DMS 273 (cell line): Measurements from ENCODE around the gene NCKAP5.
A peak's percentile ranks its signal among the peaks of the same experiment; 100 is the strongest.

Experiments
- DNase-seq: peaks from one replicate; lab custom pipeline; 2025; ENCODE audit not compliant: unreplicated experiment; lab: John Stamatoyannopoulos, UW

Gene NCKAP5

DNA sequence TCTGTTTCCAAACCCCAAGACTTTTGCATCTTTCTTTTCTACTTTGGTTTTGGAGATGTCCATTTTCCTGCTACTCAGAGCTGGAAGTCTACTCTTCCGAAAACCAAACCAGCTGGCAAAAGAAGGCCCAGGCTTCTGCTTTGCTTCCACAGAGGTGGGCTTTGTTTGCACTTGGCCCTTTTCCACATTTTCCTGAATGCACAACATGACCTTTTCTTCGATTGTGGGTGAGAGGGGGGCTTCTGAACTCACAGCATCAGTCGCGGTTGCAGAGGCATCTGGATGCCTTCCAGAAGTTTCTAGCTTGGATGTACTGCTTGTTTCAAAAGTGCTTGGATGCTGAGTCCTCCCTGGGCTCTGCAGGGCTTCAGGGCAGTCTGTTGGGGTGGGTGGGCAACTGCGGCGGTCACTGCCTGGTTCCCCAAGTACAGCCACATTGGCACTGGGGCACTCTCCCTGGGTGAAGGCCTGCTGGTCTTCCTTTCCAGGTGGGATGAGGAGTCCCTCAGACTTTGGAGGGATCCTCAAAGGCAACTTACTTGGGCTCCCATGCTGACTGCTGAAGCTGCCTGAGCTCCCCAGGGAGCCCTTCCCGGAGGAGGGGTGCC lies 786.0 kb downstream of the NCKAP5 start:
- DNase-seq: no peak

GRCh38 chr2:132780651-132781050 lies 787.6 kb downstream of the NCKAP5 start:
- DNase-seq: no peak

DNA sequence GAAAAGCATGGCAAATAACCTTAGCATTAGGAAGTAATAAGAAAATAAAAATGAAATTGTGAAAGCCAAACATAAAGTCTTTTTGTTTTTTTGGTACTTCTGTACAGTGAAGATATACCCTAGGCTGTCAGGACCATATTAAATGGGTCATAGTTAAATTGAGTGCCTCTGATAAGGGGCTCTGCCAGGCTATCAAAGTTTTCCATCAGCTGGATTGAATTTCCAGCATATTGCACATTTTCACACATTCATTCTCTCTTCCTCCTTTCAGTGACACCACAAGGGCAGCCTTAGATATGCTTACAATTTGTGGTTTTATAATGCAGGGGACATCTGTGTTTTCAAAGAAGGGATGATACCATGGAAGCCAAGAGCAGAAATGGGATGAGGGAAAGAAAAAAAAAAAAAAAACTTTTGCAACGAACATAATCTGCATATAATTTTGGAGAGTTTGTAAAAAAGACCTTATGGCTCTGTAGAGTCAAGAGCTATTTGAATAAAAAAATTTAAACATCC lies 789.0 kb downstream of the NCKAP5 start:
- DNase-seq: no peak

DNA sequence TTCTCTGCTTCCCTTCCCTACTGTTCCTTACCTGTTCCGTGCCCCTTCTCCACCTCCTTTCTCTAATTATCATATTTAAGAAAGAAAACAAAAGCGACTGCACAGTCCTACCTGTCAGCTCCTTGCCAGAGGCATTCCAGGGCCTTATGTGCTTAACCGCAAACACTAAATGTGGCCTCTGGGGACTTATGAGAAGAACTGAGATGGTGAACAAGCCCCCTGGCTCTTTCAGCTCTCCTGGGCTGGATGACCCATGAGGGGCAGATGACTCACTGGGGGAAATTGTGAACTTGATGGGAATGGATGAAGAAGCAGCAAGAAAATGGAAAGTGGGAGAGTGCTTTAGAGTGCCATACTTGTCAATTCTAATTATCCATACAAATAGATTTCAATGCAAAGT lies 792.0 kb downstream of the NCKAP5 start:
- DNase-seq: no peak

DNA sequence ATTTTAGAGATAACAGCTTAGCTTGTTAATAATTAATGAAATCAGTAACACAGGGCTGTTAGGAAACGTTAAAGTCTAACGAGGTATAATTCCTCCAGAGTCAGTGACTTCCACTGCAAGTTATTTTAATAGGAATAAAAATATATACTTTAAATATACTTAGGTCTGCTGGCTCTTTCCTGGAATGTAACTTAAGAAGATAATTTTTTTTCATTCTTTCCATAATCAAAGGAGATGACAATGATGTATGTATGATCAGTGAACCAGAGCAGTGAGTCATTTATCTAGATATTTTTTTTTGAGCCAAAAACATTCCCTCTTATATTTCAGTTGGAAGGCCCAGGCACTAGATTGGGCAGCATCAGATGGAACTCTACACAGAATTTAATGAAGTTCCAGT lies 794.1 kb downstream of the NCKAP5 start:
- no peak for DNase-seq

- DNase-seq: no peak
Measured at GRCh38 chr2:132773331-132773730, 794.9 kb downstream of the NCKAP5 start.

- DNase-seq: no peak
Measured at GRCh38 chr2:132772340-132772739, 795.9 kb downstream of the NCKAP5 start.

GRCh38 chr2:132766573-132766972 lies 801.7 kb downstream of the NCKAP5 start:
- DNase-seq: peak; percentile 7

DNA sequence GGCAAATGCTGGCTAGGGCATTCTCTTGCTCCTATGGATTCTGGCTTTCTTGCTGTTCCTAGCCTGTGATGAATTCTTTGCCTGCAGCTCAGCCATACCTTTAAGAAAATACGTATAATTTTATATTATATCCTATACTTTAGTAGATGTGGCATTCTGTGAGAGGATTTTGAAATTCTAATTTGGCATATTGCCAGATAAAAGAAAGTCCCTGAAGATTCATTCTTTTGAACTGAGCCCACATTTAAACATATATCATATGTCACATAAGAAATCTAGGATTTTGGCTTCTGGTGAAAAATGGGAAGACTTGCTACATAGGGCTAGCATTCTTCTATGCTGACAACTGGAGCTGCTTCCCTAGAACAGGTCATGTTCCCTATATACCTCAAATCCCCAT lies 806.8 kb downstream of the NCKAP5 start:
- DNase-seq: no peak

DNA sequence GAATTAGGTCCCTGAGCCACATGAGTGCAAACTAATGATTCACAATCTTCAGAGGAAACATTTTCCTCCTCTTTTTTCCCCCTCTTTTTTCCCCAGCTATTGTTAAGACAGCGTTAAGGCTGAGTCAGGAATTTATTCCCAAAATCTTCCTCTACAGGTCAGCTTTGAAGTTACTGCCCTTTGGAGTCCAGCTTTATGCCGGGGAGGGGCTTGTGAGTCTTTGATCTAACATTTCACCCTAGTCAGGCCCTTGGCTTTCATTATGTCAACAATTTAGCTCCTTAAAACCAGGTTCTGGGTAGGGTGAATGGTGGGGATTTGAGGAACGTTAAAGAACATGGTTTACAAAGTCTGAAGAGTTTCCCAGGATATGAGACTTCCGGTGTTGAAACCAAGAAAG lies 807.3 kb downstream of the NCKAP5 start:
- no peak for DNase-seq

DNA sequence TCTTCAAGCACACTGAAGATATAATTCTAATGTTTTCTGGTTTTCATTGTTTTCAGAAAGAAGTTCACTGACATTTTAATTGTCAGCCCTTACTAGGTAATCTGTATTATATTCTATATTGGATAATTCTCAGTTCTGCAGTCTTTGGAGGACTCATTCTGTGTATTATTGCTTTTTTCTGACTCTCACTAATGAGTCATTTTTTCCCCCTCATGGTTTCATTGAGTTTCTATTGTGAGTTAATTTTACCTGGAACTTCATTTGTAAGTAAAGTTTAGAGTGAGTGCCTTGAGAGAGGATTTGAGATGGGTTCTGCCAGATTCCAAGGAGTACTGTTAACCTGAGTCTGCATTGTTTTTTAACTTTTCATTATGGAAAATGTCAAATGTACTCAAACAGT lies 807.9 kb downstream of the NCKAP5 start:
- DNase-seq: no peak

GRCh38 chr2:132758995-132759394 lies 809.3 kb downstream of the NCKAP5 start:
- no peak for DNase-seq

DNA sequence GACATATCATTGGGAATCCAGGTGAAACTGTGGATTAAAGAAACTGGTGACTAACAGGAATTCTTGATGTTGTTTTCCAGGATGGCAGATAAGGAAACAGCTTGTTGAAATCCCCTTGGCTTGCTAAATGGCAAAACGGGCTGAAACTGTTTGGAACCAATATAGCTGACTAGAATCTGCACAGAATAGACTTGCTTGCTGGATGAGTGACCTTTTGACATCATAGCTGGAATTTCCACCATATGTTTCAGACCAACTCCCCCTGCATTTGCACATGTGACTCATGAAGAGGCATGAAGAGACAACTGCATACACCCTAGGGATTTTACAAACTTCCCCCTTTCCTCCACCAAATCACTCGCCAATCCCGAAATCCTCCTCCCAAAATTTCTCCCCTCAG lies 810.6 kb downstream of the NCKAP5 start:
- peak; percentile 32 for DNase-seq

DNA sequence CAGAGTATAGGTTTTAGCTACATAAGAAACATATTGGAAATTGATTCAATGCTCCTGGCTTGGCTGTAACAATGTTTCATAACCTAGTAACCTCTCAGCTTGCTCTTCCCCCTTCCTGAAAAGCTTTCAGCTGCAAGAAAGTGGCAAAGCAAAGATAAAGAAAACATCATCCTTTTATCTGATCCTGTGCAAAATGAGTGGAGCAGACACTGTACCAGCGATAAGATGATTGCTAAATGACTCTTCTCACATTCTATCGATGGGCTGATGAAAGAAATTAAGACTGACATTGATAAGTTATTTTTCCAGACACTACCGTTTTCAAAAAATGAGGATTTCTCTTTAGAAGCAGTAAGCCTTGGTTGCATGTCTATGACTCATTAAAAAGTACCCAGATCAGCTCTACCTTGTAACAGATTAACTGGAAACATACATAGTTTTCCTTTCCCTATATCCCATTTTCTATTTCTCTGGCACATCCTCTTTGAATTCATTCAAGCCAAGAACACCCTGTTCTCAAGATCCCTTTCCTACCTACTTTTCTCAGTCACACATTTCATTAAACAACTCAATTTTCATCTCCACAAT lies 811.2 kb downstream of the NCKAP5 start:
- no peak for DNase-seq

DNA sequence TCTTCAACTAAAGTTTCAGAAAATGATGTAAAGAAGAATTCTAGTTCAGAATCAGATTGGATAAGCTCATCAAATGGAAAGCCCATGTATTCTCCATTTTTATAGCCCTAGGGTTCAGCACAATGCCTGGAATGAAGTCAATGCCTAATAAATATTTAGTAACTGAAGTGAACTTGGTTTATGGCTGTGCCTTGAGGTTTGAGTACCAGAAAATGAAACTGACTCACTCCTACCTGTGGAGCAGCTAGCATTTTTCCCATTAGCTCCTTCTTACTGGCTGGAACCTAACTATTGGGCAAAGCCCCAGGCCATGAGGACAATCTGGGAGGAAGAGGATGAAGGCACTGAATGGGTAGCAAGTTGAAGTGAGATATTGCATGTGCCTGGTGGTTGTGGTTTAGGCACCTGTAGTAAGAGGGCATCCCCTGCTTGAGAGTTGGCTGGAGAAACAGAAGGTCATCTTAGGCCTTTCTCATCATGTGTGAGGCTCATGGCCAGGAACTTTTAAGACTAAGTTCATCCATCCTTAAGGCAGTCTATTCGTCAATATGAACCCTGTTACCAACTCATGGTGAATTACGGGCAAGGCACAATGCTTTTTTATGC lies 813.3 kb downstream of the NCKAP5 start:
- DNase-seq: no peak

DNA sequence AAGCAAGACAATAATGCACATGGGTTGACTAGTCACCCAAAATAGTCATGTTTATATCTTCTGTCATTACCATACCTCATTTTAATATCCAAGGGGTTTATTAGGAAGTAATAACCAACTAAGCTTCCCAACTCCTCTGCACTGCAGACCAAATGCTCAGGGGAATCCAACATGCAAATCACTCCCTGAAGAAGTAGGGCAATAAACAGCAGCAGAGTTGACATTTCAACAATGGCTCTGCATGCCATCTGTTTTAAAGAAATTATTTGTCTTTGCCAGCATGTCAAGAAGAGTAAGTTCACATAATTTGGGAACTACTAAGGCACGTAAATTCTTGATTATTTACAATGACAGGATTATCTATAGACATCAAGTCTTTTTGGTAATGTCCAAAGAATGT lies 813.9 kb downstream of the NCKAP5 start:
- DNase-seq: peak; percentile 30

DNA sequence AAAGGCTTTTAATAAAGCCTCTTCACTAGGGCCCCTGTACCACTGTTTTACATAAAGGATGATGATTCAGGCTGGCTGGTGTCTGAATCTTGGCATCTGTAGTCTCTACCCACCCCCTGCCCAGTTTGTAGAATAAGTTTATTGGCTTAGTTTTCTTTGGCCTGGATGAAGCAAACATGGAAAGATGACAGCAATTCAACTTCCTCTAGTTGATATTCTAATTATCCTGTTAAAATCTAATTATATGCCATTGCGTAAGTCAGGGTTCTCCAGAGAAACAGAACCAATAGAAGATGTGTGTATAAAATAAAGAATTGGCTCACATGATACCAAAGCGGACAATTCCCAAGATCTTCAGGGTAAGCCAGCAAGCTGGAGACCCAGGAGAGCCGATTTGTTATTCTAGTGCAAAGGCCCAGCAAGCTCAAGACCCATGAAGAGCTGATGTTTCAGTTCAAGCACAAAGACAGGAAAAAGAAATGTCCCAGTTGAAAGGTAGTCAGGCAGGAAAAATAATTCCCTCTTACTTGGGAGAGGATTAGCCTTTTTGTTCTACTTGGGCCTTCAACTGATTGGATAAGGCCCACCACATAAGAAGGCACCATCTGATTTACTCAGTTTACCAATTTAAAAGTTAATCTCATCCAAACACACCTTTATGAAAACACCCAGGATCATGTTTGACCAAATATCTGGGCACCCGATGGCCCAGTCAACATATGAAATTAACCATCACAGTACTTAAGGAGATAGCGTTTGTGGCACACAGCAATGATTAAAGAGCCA lies 815.6 kb downstream of the NCKAP5 start:
- no peak for DNase-seq

- no peak for DNase-seq
Measured at GRCh38 chr2:132751836-132752235, 816.4 kb downstream of the NCKAP5 start.

- no peak for DNase-seq
Measured at GRCh38 chr2:132750606-132751005, 817.7 kb downstream of the NCKAP5 start.

DNA sequence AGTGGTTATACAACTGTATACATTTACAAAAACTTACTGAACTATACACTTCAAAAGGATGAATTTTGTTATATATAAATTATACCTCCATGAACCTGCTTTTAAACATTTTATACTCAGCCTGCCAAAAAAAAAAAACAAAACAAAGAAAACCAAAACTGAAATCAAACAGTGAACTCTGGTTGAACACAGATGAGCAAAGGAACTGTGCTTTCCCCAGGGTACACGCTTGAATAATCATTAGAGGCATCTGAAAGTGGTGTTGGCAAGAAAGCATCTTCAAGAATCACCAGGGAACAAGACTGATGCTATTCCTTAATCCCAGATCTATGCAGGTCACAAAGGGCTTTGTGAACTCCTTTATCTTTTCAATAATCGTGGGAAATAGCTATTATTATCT lies 821.2 kb downstream of the NCKAP5 start:
- no peak for DNase-seq

DNA sequence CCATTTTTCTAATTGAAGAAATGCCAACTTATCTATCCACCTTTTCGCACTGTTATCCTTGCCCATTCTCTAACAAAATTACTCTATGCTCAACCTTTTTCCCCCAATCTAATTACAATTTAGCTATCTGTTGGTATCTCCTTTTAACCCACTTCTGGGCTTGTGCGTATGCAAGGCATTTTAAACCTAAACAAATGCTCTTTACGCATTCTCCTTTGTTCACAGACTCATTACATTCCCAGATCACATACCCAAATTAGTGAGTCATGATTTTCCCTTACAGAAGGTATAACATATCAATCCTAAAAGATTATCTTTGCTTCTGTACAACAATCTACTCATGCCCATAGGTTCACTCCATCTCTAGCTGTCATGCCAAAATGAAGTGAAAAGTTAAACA lies 826.5 kb downstream of the NCKAP5 start:
- DNase-seq: no peak
